Large intestine (tissue), 3 donors: Measurements from ENCODE around the gene HTR4. TPM values are rescaled to one million over a fixed set of nuclear protein-coding genes. Genes with fewer than 3 reads are reported as not detected.

ENCODE experiments used
- DNase-seq, 2 donors: peaks; one replicate each; pipeline versions ENCODE4 v3.0.0 to v3.0.0-alpha.2; 2013
- H3K27ac ChIP-seq: one replicate; pipeline ENCODE4 v1.5.1; 2013; ENCODE audit warnings: low read length
- H3K27me3 ChIP-seq: 2 replicates; pipeline ENCODE4 v1.6.1; 2013; ENCODE audit warnings: low read length; ENCODE audit not compliant: control insufficient read depth, insufficient read depth
- H3K36me3 ChIP-seq: 2 replicates; pipeline ENCODE4 v1.6.1; 2013; ENCODE audit warnings: low read length; ENCODE audit not compliant: control insufficient read depth, insufficient read depth
- H3K4me1 ChIP-seq: one replicate; pipeline ENCODE4 v1.6.1; 2013; ENCODE audit warnings: low read length; ENCODE audit not compliant: control insufficient read depth, insufficient read depth
- H3K4me3 ChIP-seq: one replicate; pipeline ENCODE4 v1.5.1; 2013; ENCODE audit warnings: low read length
- H3K9me3 ChIP-seq: one replicate; pipeline ENCODE4 v1.6.1; 2013; ENCODE audit warnings: mild to moderate bottlenecking, low read depth, low read length, moderate library complexity; ENCODE audit not compliant: control insufficient read depth
- WGBS: methylation state at CpG from one replicate; pipeline ENCODE4 v1.1.5; 2013; ENCODE audit warnings: low lambda C conversion rate; ENCODE audit not compliant: insufficient coverage; 5-methylcytosine and 5-hydroxymethylcytosine counted together
- polyA plus RNA-seq: library from polyadenylated mRNA; unstranded; fragments of 120-200 nt; gene quantifications from one replicate; pipeline ENCODE4 v1.2.1, GENCODE V29; 2013

Gene HTR4
- polyA plus RNA-seq, 1 donor, result 4.7 TPM

DNA sequence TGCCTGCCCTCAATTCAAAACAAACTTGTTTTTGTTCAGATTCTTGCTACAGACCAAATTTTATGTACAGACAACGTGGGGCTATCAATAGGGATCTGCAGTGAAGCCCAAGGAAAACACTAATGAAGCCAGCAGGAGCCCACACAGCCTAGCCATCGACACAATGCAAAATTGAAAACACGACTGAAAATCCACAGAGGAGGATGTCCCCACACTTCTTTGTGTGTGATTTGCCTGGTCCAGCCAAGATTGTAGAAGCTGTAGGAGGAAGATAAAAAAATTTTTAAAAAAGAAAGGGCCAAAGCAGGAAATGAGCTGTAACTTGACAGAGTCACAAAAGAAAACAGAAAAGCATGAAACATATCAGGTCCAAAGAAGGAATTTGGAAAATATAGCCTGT lies 34.8 kb downstream of the HTR4 start:
- DNase-seq, result no peak
- Histone ChIP-seq H3K4me1 (peaks cover 28% of the 10 kb centered on the region), H3K9me3 (no peaks in the 10 kb centered on the region), H3K27ac (no peak overlapping the region), H3K4me3 (no peak overlapping the region), H3K27me3 (no peaks in the 10 kb centered on the region), H3K36me3 (no peaks in the 10 kb centered on the region)
- WGBS, result no CpG with 5 or more reads among the region's 3 CpGs

DNA sequence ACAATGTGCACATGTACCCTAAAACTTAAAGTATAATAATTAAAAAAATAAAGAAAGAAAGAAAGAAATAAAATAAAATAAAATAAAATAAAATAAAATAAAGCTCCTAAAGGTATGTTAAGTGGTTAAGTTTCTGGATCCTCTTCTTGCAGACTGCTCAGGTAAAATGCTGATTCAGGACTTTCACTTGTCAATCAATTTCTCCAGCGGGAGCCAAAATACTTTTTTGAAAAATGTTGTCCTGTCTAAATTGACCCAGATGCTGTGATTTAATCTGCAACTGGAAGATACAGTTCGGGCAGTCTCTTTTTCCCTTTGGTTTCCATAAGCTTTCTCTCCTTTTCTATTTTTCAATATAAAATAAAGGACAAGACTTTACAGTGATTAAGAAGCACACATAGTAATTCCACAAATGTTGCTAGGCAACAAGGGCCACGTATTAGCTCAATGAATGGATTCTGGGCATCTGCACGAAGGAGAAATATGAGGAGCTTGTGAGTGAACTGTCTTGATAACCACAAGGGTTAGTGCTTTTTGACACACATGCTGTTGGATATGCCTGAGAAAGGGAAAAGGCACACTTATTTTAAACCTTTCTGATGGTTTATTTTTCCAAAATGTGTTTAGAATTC lies 38.6 kb downstream of the HTR4 start:
- WGBS, result 100% methylated on average over 1 of the region's 4 CpGs
- DNase-seq, result no peak
- H3K4me3 ChIP-seq, result no peak overlapping the region
- H3K27ac ChIP-seq, result no peak overlapping the region
- no peaks in the 10 kb centered on the region for H3K27me3 ChIP-seq
- H3K4me1 ChIP-seq, result no peaks in the 10 kb centered on the region
- no peaks in the 10 kb centered on the region for H3K36me3 ChIP-seq
- H3K9me3 ChIP-seq, result no peaks in the 10 kb centered on the region

DNA sequence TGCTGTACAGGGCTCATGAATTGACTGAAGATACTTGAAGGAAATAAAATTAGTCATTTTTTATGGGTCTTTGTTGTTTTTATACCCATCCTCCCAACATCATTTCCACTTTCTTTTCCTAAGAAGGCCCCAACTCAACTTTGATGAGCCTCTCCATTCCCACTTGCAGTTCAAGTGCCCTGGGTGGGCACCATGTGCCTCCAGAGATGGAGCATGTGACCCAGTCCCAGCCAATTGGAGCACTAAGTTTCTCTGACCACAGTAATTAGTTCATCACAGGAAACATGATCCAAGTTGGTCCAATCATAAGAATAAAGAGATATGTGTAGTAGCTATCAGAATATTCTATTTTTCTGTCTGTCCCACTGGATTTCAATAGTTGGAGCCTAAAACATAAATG lies 46.9 kb downstream of the HTR4 start:
- no peaks in the 10 kb centered on the region for H3K27me3 ChIP-seq
- H3K4me1 ChIP-seq, result no peaks in the 10 kb centered on the region
- DNase-seq, result no peak
- H3K9me3 ChIP-seq, result no peaks in the 10 kb centered on the region
- H3K36me3 ChIP-seq, result no peaks in the 10 kb centered on the region
- no peak overlapping the region for H3K4me3 ChIP-seq
- H3K27ac ChIP-seq, result no peak overlapping the region

DNA sequence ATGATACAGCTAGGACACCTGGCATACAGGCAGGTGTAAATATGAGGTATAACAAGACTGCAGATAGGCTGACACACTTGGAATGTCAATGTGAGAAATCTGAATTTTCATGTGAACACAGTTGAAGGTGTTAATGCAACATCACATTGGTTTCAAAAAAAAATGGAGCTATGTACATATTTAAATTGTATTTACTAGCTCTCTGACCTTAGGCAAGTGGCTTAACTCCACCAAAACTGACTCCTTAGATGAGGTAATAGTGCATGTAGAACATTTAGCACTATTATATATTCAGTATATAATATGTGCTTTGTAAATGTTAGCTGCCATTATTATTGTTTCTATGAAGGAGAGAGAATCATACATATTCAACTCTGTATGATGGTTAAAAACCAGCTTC lies 48.0 kb downstream of the HTR4 start:
- Histone ChIP-seq H3K27ac (no peak overlapping the region), H3K4me3 (no peak overlapping the region), H3K9me3 (no peaks in the 10 kb centered on the region), H3K36me3 (no peaks in the 10 kb centered on the region), H3K27me3 (no peaks in the 10 kb centered on the region), H3K4me1 (no peaks in the 10 kb centered on the region)
- no peak for DNase-seq

DNA sequence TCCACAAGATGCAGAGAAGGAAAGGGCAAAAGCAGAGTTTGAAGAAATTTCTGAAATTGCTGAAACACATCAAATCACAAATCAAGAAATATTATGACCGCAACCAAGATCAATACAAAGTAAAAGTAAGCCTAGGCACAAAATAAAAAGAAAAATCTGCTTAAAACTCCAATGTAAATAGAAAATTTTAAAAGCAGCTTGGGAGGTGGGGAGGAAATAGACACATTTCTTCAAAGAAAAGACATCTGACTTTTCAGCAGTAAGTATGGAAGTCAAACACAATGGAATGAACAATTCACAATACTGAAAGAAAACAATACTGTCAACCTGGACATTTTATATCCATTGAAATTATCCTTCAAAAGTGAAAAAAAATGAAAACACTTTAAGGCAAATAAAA lies 55.1 kb downstream of the HTR4 start:
- Histone ChIP-seq H3K27ac (no peak overlapping the region), H3K27me3 (no peaks in the 10 kb centered on the region), H3K9me3 (peaks cover 9% of the 10 kb centered on the region), H3K36me3 (no peaks in the 10 kb centered on the region), H3K4me1 (no peaks in the 10 kb centered on the region), H3K4me3 (no peak overlapping the region)
- WGBS, result 100% methylated on average over 1 of the region's 1 CpG
- no peak for DNase-seq

DNA sequence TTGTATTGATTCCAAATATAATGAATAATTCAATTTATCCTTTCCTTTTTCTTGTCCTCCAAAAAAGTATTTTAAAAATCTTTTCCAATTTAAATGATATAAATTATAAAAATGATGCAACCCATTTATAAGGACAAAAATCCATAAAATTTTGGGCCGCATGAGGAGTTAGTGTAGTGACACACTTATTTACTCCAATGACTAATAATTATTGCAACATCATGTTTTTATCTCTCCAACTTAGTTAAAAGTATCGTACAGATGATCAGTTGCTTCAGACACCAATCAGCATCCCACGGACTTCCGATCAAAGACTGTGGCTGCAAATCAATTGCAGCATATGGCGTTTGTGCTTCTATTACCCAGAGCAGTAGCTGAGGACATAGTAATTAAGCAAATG lies 58.6 kb downstream of the HTR4 start:
- Histone ChIP-seq H3K9me3 (peaks cover 9% of the 10 kb centered on the region), H3K36me3 (no peaks in the 10 kb centered on the region), H3K27ac (no peak overlapping the region), H3K4me3 (no peak overlapping the region), H3K27me3 (no peaks in the 10 kb centered on the region), H3K4me1 (no peaks in the 10 kb centered on the region)
- WGBS, result 94% methylated on average over 4 of the region's 5 CpGs
- no peak for DNase-seq

DNA sequence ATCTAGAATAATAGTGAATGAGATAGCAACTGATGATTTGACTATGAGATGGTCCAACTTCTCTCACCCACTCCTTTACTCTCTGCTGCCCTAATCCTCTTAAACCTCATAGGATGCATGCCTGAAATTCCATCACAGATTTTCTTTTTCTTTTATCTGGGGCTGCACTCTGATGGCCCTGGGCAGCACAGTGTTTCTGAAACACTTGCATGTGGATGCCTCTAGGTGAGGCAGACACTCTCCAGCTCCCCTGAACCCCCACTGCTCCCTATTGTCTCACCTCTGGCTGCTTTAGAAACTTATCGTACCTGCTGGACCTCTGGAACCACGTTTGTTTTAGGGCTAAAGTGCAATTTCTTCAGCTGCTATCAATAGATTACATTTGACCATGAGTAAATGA lies 67.5 kb downstream of the HTR4 start:
- H3K4me3 ChIP-seq, result no peak overlapping the region
- H3K9me3 ChIP-seq, result no peaks in the 10 kb centered on the region
- WGBS, result no CpG with 5 or more reads among the region's 2 CpGs
- DNase-seq, result peak in 1 of 2 donors; percentile 9
- no peak overlapping the region for H3K27ac ChIP-seq
- H3K4me1 ChIP-seq, result no peaks in the 10 kb centered on the region
- no peaks in the 10 kb centered on the region for H3K27me3 ChIP-seq
- H3K36me3 ChIP-seq, result no peaks in the 10 kb centered on the region

DNA sequence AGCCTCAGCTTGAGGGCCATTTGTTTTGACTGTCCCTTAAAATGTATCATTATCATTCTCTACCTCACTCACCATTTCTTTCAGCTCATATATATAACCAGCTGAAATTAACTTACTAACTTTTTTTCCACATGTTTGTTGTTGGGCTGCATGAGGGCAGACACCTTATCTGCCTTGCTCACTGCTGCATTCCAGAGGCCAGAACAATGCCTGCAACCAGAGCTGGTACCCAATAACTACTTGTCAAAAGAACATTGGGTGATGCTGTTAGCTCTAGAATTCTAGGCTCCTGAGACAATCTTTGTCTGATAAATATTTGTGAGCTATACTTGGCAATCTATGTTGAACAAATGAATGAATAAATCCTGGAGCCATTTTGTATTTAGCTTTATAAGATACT lies 68.3 kb downstream of the HTR4 start:
- no peaks in the 10 kb centered on the region for H3K4me1 ChIP-seq
- no peaks in the 10 kb centered on the region for H3K36me3 ChIP-seq
- no peak for DNase-seq
- H3K27ac ChIP-seq, result no peak overlapping the region
- no peaks in the 10 kb centered on the region for H3K27me3 ChIP-seq
- H3K4me3 ChIP-seq, result no peak overlapping the region
- no peaks in the 10 kb centered on the region for H3K9me3 ChIP-seq

DNA sequence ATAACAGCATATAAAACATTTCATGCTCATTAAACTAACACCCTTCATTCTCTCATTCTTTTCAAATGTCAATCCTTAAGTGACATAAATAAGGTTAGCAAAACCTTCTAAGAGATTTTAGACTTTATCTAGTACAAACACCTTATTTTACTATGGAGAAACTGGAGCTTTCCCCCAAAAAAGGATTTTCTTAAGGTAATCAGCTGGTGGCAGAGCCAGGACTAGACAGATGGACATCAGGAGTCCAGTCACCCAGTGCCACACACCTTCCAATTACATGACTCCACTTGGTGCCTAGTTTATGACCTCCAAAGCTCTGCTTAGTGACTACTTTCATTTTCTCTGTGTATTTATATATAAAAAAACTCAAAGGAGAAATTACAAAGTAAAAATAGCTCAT lies 70.2 kb downstream of the HTR4 start:
- H3K36me3 ChIP-seq, result no peaks in the 10 kb centered on the region
- no peaks in the 10 kb centered on the region for H3K27me3 ChIP-seq
- no peak overlapping the region for H3K27ac ChIP-seq
- no peak for DNase-seq
- H3K4me1 ChIP-seq, result no peaks in the 10 kb centered on the region
- no peak overlapping the region for H3K4me3 ChIP-seq
- H3K9me3 ChIP-seq, result no peaks in the 10 kb centered on the region

DNA sequence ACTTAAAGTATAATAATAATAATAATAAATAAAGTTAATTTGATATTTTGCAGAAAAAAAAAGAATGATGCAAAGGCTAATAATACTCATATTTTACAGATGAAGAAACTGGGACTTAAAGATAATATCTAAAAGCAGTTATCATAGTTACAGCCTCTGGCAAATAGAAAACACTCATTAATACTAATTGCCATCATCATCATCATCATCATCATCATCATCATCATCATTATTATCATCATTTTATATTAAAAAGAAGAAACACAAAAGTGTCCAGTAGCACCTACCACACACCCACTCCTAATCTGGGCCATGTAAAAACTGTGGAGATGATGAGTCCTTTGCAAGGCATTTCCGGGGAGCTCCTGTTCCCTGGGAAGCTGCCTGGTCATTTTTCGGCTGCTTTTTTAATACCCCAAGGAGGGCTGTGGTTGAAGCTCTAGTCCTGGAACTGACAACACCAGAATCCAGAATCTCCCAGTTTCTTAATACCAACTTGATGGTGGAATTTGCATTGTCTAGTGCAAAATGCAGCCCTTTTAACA lies 70.8 kb downstream of the HTR4 start:
- no peaks in the 10 kb centered on the region for H3K36me3 ChIP-seq
- H3K9me3 ChIP-seq, result no peaks in the 10 kb centered on the region
- H3K4me1 ChIP-seq, result no peaks in the 10 kb centered on the region
- H3K4me3 ChIP-seq, result no peak overlapping the region
- DNase-seq, result no peak
- no peak overlapping the region for H3K27ac ChIP-seq
- H3K27me3 ChIP-seq, result no peaks in the 10 kb centered on the region
- no CpG with 5 or more reads among the region's 2 CpGs for WGBS

DNA sequence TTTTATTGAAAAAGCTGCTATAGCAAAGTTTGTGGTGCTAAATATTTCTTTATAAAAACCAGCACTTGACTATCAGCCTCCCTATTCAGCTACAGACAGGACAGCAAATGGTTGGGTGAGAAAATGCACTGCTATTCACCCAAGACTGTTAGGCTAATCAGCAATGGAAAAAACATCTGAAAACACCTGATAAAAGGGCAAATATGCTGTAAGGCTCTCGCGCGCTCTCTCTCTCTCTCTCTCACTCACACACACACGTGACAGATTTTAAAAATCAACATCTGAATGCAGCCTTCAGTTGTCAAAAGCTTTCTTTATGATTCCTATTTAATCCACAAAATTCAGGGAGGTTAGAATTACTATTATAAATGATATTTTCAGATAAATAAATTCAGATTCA lies 80.2 kb downstream of the HTR4 start:
- WGBS, result no CpG with 5 or more reads among the region's 4 CpGs
- Histone ChIP-seq H3K36me3 (no peaks in the 10 kb centered on the region), H3K9me3 (no peaks in the 10 kb centered on the region), H3K27me3 (no peaks in the 10 kb centered on the region), H3K4me1 (no peaks in the 10 kb centered on the region), H3K4me3 (no peak overlapping the region), H3K27ac (no peak overlapping the region)
- DNase-seq, result no peak
